GM12873 (cell line): Measurements from ENCODE around the gene HGFAC.

ENCODE experiments used
- TF ChIP-seq, protein P1 (sequence below): IDR thresholded peaks from 2 replicates; pipeline ENCODE4 v1.5.1; 2012; ENCODE audit warnings: low read depth, mild to moderate bottlenecking, moderate library complexity, low read length, control low read depth; ENCODE audit not compliant: insufficient read depth; ENCODE audit errors: missing control alignments

HGFAC gene

DNA sequence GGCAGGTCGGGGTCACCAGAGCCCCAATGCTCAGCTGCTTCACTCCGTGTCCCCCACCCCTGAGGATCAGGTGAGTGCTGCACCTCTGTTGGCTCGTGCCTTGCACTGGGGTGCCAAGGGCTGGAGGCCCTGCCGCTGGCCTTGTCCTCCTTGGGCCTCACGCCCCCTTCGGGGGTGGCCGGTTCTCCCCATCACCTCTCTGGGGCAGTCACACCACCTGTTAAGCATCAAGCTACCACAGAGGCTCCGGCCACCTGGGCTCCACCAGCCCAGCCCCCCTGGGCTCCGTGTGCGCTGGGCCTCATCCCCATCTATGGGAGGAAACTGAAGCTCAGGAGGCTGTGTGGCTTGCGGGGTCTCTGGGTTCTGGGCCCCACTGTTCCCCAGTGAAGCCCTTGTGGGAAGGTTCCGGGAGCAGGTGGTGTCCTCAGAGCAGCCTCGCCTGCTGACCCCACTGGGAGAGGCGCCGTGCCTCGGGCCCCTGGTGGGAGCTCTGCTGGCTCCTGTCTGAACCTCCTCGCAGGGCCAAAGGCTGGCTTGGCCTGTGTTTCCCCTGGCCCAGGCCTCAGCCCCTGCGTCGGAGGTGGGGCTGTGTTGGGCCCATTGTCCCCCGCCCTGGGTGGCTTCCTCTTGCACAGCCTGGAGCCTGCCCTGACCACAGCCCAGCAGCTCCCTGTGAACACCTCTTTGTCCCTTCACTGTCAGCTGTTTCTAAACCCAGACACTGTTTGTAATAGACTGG is 52.1 kb downstream of the HGFAC start:
- TF ChIP-seq, protein P1, sequence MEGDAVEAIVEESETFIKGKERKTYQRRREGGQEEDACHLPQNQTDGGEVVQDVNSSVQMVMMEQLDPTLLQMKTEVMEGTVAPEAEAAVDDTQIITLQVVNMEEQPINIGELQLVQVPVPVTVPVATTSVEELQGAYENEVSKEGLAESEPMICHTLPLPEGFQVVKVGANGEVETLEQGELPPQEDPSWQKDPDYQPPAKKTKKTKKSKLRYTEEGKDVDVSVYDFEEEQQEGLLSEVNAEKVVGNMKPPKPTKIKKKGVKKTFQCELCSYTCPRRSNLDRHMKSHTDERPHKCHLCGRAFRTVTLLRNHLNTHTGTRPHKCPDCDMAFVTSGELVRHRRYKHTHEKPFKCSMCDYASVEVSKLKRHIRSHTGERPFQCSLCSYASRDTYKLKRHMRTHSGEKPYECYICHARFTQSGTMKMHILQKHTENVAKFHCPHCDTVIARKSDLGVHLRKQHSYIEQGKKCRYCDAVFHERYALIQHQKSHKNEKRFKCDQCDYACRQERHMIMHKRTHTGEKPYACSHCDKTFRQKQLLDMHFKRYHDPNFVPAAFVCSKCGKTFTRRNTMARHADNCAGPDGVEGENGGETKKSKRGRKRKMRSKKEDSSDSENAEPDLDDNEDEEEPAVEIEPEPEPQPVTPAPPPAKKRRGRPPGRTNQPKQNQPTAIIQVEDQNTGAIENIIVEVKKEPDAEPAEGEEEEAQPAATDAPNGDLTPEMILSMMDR: no peak

- TF ChIP-seq, protein P1: no peak
Measured at GRCh38 chr4:3494462-3494871, 52.7 kb downstream of the HGFAC start.

- TF ChIP-seq, protein P1: no peak
Measured at GRCh38 chr4:3495204-3495975, 53.6 kb downstream of the HGFAC start.

- TF ChIP-seq, protein P1: no peak
Measured at GRCh38 chr4:3496021-3496420, 54.3 kb downstream of the HGFAC start.

- TF ChIP-seq, protein P1: no peak
Measured at GRCh38 chr4:3497095-3497494, 55.3 kb downstream of the HGFAC start.

DNA sequence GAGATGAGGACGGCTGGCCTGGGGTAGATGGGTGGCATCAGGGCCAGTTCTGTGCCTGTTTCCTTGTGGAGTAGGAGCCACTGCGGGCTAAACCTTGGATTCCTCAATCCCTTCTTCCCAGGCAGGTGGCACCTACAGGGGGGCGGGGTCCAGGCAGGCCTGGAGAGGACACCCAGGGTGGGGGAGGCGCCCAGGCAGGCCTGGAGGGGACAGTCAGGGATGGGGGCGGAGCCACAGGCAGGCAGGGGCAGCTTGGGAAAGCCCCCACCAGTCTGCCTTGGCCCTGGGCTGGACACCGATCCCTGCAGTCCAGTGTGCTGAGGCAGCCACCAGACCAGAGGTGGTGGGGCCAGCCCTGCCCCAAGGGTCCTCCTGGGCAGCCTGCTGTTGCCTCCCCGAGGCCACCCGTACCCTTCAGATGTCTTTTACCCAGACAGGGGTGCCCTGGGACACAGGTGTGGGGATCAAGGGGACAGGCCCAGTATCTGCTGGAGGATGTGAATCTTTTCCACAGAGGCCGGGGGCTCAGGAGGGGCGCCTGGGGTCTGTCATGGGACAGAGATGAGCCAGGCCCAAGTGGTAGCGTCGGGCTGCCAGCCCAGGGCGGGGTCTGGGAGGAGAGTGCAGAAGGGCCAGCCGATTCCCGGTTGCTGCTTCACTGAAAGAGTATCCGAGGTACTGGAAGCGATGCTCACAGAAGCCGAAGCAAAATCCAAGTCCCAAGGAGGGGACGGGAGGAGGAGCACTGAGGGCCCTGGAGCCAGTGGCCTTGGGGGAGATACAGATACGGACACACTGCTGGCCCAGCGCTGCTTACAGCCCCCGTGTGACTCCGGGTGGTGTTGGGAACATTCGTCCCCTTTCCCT is 56.0 kb downstream of the HGFAC start:
- TF ChIP-seq, protein P1: no peak
